GM21367 (cell line): ENCODE data around the gene RPLP1.
A peak's percentile ranks its signal among the peaks of the same experiment; 100 is the strongest.

ENCODE experiments used
- ATAC-seq: cut with Tn5 transposase; IDR thresholded peaks from one replicate; pipeline ENCODE4 v1.9.1; 2021; ENCODE audit not compliant: unreplicated experiment

RPLP1 gene

DNA sequence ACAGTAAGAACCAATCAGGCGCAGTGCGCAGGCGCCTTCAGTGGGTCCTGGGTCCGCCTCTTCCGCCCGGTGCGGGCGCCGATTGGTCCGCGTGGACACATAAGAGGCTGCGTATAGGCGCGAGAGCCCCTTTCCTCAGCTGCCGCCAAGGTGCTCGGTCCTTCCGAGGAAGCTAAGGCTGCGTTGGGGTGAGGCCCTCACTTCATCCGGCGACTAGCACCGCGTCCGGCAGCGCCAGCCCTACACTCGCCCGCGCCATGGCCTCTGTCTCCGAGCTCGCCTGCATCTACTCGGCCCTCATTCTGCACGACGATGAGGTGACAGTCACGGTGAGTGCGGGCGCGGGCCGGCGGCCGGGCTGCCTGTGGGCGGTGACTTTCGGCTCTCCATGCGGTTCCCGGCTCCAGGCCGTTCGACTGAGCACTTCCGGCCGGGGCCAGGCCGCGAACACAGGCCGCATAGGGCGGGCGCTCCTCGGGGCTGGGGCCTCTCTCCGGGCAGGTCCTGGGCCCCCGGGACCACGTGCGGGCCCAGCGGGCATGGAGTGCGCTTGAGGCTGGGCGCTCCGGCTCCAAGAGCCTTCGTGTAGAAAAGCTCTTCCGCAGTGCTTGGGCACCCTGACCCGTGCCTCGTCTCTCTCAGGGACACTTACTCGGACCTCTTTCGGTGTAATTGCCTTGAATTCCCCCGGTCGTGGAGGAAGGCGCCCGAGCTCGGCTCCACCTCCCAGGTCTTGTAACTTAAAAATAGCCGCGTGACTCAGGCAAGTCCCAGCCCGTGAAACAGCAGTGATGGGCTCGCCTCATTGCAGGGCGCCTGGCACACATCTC, at the start of gene RPLP1:
RPLP1 (plus strand) TSS at position 127 of the 830 bp plus-strand sequence; CDS start at position 258, 131 bp downstream.
- ATAC-seq = peak; percentile 71

DNA sequence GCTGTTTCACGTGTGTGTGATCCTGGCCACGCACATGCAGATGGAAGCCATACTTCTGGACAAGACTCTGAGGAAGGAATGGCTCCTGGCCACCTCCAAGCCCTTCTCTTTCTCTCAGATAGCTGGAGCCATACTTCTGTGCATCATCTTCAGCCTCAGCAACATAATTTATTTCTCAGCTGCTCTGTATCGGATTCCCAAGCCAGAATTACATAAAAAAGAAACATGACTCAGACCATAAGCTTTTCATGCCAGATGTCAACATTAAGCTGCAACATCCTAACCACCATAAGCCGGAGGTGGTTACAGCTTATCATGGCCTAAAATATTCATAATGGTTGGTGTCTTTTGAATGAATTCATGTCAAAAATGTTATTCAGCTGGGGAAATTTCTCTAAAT, 49.0 kb upstream of the RPLP1 start:
- ATAC-seq = no peak

DNA sequence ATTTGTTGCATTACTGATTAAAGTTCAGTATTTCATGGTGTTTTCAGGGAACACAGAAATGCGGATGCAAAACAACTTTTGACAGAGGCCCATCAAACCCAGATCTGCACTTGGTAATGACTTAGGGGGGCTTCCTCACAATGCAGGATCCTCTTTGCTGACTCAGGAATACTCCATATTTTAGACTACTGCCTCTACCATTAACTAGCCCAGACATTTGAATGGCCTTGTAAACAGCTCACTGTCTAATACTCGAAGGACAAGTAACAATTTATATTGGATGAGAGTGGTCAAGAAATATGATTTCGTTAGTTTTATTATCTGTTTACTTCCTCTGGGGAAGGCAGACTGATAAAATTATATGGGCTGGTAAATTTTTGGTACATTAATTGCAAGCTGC, 47.5 kb upstream of the RPLP1 start:
- no peak for ATAC-seq

DNA sequence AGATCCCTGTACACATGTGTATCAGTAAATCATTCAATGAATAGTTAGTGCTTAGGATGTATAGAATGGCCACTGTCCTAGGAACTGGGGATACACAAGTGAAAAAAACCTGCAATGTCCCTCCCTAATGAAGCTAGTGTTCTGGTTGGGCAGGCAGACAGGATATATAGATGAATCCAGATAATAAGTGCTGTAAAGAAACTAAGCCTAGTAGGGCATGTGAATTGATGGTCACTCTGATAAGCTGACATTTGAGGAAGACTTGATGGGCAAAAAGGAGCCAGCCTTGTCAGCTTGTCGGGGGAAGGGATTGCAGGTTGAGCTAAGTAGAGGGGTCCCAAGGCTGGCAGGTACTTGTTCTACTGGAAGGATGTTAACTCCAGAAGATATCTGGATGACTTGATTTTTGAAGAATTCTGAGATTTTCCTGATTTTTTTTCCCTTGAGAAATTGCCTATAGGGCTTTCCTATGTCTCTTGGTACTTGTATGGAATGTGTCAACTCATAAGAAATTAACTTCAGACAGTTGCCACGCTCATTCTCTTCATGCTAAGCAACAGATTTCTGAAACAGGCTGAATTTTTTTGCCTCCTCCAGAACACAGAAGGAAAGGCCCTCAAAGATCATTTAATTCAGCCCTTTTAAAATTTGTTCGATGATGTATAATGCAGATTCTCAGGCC, 44.8 kb upstream of the RPLP1 start:
- no peak for ATAC-seq

DNA sequence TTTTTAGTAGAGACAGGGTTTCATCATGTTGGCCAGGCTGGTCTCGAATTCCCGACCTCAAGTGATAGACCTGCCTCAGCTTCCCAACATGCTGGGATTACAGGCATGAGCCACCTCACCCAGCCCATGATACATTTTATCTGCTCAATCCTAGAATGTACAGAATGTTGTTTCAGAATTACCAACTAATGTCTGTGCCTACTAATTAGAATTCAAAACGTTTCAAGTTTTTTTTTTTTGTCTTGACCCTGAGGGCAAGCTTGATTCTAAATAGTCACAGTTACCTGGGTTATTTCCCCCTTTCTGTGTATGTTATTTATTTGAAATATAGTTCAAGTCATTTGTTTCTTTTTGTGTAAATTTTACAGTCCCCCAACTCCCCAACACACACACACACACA, 43.8 kb upstream of the RPLP1 start:
- no peak for ATAC-seq

DNA sequence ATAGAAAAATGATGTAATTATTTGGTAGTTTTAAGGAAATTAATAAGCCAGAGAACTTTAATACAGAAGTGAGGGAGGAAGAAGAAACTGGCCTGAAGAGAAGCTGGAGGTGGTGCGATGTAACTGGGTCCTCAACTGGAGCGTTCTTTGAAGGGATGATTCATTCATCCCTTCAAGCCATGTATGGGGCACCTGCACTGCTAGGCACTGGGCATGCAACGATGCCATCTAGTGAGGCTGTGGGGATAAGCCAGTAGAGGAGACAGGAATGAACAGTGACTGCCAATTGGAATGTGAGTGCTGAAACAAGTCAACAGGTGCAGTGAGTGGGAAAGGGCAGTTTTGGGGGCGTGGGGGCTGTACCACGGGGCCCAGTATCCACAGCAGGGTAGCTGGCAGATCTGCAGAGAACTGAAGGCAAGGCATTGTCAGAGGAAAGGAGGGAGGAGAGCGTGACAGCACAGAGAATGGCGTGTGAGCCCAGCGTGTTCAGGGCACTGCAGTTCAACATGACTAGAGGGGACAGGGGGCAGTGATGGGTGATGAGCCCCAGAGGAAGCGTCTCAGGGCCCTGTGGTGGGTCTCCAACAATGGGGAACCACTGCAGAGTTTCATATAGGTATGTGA, 42.3 kb upstream of the RPLP1 start:
- ATAC-seq = no peak

DNA sequence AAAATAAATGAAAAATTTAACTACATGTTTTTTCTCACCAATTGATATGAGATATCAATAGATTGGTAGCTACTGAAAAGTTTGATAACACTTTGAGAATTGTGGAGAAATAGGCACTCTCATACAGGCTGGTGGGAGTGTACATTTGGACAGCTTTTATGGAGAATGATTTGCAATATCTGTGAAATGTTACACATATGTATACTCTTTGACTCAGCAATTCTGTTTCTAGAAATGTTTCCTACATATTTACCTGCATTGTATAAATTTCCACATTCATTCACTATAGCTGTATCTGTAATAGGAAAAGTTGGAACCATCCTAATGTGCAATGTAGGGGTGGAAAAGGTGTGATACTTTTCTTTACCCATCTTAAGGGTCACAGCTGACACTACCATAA, 40.3 kb upstream of the RPLP1 start:
- ATAC-seq = no peak

DNA sequence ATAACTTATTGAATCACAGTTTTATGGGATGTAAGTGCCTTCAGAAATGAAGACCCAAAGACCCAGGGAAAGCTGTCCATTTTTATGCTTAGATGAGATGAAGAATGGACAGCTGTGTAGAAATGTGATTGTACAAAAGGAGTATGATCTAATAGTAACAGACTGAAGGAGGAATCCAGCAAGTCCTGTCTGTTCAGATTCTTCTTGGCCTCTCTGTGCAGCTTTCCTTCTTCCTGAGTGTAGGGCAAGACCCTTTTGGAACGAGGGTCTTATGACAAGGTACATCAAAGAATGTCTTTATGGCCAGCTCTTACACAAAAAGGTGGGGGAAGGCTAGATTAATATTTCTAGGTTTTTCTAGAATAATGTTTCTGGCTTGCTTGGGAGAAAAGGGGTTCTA, 39.9 kb upstream of the RPLP1 start:
- no peak for ATAC-seq

DNA sequence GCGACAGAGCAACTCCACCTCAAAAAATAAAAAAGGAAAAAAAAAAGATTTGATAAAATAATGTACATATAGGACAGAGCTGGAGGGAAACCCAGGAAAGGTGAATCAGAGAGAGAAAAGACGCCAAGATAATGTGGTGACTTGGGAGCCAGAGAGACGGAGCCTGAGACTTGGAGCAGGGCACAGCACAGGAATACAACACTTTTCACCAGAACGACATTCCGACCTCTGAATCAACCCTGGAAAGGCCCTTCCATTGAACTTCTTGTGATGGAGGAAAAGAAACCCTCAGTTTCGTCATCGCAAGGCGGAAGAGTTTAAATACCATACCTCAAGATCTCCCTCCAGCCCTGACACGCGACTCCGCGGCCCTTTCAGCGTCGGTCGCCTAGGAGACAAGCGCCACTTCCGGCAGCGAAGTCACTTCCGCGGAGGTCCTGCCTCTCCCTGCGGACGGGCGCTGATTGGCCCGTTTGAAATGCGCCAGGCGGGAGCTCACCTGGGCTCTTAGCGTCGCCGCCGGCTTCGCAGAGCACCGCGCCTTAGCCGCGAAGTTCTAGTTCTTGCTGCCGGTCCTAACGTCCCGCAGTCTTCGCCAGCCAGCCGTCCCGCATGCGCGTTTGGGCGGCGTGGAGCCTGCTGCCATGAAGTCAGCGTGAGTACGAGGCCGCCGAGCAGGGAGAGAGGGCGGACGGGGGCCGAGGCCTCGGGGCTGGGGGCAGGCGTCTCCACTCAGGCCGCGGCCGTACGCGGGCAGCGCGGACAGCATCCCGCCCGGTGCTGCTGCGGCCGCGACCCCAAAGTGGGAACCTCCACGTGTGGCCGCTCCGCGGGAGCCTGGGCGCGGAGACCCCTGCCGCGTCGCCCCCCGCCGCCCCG, 38.6 kb upstream of the RPLP1 start, which contains the start of gene KIF23:
KIF23 (plus strand) TSS at position 528 of the 879 bp plus-strand sequence; CDS start at position 645, 117 bp downstream.
- peak; percentile 84 for ATAC-seq

DNA sequence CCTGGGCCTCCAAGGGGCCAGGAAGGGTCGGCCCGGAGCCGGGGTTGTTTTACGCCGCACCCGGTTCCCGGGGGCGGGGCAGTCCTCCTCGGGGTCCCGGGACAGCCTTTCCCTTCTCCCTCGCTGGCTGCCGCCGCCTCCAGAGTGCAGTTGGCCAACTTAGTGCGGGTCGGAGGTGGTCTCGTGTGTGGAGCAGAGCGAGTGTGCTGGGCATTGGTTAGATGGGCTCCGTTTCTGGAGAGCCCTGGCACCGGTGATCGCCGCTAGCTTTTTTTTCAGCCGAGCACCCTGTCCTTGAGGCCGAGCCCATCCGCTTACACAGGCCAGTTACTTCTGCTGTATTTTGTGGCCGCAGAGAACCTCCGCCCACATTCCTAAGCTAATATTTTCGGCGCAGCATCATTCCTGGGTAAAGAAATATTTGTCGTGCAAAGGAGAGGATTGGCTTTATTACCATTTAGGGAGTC, 37.9 kb upstream of the RPLP1 start:
- ATAC-seq = peak; percentile 26

DNA sequence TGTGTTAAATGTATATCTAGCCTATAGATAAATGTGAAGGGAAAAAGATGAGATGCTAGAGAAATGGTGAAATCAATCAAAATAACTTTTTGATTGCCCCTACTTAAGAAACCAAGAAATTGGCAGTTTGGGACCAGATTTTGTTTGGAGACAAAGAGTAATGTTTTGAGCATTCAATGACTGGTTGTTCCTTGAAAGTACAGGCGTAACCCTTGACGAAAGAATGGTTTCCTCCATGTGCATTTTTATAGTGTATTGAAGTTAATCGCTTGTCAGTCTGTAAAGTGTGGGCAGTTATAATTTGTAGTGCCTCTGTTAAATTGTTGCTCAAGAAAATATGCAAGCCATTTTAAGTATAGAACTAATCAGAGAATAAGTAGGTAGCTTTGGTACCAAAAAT, 37.2 kb upstream of the RPLP1 start:
- no peak for ATAC-seq

DNA sequence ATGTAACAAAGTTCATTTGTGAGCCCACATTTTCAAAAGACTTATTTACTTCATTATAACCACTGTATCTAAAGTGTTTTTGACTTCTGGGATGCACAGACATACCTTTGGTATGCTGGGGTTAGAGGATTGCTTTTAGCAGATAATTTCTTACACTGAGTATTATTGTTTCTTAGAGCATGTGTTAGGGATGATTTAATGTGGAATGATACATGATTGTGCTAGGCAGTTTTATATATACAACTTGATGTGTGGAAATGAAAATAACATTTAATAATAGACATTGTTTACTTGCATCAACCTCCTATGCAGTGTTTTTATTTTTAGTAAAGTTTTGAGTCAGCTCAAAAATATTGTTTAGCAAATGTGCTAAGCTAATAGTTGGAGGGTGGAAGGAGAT, 35.0 kb upstream of the RPLP1 start:
- no peak for ATAC-seq

DNA sequence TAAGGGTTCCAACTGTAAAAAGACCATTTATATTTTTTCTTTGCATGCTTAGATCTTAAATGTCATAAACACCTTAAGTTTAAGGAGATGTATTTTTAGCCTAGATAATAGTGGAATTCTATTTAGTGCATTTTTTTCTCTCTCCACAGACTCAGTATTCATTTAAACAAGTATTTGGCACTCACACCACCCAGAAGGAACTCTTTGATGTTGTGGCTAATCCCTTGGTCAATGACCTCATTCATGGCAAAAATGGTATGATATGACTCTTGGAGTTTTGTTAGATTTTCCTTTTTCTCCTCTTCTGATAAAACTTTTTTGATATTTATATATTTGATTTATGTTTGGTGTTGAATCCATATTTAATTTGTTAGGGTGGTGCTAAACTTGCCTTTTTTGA, 31.1 kb upstream of the RPLP1 start:
- ATAC-seq = no peak

DNA sequence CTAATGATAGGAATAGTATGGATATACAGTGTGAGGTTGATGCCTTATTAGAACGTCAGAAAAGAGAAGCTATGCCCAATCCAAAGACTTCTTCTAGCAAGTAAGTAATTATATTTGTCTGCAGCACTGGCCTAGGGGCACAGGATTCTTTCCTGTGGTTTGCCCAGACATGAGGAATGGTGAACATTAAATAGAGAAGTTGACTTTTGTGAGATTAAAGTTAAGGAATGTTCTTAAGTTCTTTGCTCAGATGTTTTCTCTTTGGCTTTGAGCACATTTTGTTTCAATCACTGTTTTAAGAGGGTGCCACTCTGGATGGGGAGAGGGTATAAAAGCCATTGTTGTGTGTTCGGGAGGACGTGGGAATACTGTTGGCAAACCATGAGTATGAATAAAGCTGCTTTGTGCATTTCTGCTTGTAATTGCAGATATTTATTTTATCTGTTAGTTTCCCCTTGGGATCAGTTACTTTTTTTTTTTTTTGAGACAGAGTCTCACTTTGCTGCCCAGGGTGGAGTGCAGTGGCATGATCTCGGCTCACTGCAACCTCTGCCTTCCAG, 30.2 kb upstream of the RPLP1 start:
- ATAC-seq = no peak

DNA sequence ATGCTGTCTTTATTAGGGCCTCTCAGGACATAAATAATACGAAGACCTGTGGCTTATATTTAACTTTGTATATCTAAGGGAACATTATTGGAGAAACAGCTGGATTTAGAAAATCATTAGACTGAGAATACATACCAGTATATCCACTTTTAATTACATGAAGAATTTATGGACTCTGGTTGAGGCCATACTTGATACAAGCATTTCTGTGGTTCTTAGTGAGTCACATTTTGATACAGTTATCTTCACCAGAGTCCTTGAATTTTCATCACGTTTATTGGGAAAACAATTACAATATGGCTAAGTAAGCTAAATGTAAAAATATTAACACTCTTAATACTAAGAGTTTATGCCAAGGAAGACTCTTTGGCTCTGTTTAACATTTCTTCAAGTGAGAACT, 28.6 kb upstream of the RPLP1 start:
- no peak for ATAC-seq

DNA sequence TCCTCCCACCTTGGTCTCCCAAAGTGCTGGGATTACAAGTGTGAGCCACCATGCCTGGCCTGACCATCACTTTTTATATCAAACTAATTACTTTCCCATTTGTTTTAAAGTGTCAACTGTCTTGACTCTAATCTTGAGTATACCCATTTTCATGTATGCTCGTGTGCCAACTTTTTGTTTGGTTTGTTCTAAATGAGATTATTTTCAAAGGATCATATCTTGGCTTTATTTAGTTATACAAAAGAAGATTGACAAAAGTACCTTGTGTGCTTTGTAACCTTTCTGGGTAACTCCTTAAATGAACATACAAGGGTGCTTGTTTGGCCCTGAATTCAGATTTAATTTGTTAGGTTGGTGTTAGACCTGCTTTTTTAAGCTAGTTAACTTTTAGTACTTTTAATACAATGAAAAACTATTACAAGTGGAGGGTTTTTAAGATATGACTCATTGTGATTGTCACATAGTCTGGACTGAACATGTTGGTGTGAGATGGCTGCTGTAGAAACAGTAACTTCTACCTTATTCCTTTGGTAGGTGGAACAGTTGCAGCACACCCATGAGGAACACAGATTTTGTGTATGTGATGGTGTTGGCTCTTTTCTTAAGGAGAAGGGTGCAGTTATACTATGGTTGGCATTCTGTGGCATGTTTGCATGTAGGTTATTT, 27.7 kb upstream of the RPLP1 start:
- no peak for ATAC-seq

DNA sequence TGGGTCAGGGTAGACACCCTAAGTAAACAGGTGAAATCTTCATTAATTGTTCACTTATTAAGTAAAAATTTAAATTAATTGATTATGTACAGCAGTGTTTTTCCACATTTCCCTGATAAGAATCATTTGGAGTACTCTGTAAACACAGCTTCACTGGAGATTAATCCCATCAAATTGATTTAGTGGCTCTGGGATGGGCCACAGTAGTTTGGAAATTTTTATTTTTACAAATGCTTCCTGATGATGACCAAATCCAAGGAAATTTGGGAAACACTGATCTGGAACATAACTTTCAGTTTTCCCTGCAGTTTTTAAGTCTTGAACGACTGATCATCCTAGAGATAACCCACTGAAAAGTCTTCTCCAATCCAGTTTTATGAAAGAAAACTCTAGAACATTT, 18.8 kb upstream of the RPLP1 start:
- ATAC-seq = no peak

DNA sequence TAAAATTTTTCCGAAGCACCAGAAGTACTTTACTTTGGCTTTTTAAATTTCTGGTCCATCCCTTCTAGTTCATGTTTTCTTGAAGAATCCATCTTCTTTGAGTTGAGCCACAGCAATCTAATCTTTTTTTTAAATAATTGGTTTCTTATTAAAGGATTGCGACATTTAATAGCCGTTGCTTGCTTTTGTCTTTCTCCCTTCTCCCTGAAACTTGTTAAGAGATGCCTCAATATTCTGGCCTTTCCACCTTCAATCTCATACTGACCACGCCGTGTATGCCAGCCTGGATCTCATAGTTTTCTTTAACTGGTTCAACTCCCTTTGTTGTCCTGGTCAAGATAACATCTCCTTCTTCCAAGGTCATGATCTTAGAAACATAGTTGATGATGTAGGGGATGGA, 18.4 kb upstream of the RPLP1 start:
- ATAC-seq = no peak

DNA sequence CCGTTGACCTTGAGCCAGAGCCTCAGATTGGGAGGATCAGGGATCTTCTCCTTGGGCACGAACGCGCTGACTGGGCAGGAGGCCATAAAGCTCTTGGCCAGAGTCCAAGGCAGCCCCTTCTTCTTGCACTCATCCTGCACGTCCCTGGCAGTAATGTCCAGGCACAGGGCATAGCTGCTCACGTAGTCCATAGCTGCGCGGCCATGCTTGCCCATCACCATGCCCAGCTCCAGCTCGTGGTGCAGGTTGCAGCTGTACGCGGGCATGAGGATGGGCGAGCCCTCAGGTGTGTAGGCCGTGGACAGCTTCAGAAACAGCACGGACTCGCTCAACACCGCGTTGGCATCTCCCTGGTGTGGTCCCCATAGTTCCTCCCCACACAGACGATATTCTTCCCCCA, 17.9 kb upstream of the RPLP1 start:
- ATAC-seq = no peak

DNA sequence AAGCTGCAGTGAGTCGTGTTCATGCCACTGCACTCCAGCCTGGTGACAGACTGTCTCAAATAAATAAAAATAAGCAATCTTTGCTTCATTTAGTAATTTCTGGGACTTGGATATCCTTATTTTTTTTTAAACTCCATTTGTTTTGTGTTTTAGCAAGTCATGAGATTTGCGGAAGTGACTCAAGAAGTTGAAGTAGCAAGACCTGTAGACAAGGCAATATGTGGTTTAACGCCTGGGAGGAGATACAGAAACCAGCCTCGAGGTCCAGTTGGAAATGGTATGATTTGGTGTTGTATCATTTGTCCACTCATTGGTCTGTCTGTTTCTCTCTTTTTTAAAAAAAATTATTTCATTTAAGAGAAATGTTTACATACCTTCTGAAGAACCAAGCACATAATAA, 16.6 kb upstream of the RPLP1 start:
- ATAC-seq = no peak
